AML-193 (cell line): ENCODE data around the gene VPS13D.

Experiments
- DNase-seq, 2 experiments: peaks; one replicate each; lab custom pipeline; 2025; lab: John Stamatoyannopoulos, UW

Gene VPS13D

DNA sequence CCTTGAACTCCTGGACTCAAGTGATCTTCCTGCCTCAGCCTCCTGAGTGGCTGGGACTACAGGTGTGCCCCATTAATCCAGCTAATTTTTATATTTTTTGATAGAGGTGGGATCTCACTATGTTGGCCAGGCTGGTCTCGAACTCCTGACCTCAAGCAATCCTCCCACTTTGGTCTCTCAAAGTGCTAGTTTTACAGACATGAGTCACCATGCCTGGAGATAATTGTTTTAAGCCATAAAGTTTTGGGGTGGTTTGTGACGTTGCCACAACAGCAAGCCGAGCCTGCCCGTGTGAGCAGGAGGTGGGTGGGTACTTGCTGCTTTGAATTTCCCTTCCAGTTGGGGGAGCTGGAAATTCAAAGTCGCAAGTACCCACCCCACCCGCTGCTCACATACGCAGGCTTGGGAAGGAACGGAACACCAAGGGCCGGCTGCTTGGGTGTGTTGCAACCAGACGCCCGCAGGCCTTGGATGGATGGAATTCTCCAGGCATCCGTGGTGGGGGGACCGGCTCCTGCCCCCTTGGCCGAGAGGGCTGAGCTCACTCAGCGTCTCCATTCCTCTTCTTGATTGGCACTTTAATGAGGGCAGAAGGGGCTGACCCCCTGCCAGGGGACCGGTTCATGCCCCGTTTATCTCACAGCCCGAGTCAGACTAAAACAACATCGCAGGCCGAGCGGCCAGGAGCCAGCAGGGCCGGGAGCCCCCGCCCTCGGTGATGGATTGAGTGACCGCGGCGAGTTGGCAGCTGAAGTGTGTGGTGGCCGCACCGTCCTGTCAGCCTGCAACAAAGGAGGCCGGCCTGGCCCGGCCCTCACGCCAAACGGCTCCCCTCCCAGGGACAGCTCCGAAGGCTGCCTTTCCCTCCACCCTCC is 310.1 kb downstream of the VPS13D start:
- no peak for DNase-seq

DNA sequence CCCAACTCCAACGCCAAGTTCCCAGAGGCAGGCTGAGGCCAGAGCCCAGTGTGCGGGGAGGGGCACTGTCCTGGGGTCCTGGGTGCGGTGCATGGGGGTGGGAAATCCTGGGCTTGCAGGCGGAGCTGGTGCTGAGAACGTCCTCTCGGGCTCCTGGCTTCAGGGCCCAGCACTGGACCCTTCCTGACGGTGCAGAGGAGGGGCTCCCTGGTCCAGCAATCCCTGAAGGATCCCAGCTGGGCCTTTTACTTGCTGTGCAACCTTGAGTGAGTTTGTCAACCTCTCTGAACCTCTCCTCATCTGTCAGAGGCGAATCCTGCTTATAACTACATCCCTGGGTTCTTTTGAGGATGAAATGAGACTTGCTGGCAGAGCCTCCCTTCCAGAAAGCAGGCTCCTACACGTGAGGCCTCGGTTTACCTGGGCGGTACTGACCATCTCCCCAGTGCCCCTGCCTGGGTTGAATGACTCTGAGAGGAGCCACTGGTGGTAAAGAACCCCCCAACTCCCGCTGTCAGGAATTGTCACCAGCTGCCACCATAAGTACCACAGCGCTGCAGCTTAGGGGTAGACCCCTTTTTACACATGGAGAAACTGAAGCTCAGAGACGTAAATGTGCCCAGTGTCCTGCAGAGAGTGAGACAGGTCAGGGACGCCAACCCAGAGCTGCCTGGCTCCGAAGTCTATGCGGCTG is 310.9 kb downstream of the VPS13D start:
- no peak for DNase-seq

DNA sequence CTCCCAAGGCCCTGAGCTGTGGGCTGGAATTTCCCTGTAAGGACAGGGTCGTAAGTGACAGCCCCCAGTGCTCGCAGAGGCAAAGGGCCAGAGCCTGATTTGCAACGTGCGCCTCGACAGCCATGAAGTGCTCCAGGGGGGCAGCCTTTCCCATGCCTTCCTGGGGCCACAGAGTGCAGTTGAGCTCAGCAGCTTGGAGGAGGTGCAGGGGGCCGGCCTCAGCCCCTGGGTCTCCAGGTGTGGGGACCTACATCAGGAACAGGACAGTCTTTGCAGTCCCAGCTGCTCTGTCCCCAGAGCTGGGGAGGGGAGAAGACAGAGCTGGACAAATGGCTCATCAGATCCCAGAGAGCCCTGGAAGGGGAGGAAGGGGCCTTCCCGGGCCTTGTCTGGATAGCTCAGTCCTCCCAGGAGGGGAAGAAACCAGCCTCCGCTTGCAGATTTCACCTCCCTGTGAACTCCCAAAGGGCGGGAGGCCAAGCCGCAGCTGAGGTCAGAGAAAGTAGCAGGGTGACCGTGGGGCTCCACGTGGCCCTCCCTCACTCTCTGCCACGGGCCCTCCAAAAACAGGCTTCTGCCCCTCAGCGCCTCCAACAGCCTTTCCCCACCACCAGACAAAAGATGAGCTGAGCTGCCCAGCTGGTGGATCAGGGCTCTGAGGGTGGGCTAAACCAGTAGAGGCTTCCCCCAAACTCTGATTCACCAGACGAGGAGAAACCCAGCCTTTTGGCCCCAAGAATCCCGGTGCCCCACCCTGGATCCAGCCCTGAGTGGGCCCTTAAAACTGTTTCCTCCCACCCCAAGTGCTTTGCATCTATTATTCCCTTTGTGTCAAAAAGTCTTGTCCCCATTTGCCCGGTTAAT is 311.7 kb downstream of the VPS13D start:
- DNase-seq, result no peak

DNA sequence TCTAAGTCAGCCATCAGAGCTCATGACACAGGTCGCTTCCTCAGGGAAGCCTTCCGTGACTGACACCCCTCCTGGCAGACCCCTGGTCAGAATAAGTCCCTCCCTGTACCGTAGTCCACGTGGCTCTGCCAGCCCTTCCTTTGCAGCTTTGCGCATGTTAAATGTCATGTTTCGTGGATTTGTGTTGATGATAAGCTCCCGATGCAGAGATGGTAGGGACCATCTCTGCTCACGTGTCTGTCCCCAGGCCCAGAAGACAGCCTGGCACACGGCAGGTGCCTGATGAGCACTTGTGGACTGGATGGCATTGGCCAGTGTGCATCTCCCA is 312.3 kb downstream of the VPS13D start:
- no peak for DNase-seq

DNA sequence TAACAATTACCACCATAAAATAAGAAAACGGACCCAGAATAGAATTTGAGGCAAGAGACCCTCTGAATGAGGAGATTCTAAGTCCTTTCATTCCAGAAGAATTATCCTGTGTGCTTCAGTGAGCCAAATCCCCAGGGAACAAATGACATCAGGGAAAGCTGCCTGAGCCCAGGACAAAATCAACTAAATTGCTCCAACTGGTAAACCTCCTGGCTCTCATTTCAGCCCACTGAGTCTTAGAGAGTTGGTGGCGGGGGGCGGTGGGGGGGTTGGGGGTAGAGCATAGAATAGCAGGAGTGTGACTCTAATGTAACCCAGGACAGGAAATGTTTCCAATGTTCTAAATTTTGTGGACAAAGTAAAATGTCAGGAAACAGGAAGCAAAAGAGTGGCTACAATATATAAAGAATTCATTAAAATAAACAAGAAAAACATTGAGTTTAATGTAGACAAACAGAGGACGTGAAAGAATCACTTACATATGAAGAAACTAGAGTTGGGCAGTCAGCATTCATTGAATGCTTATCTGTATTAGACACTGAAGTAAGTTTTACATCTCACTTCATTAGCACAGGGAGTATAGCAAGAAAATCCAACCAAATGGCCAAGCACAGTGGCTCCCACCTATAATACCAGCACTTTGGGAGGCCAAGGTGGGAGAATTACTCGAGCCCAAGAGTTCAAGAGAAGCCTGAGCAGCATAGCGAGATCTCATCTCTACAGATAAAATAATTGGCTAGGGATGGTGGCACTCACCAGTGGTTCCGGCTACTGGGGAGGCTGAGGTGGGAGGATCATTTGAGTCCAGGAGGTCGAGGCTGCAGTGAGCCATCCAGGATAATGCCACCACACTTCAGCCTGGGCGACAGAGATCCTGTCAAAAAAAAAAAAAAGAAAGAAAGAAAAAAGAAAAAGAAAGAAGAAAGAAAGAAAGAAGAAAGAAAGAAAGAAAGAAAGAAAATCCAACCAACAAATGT is 313.1 kb downstream of the VPS13D start:
- DNase-seq, result no peak

GRCh38 chr1:12543740-12544154 is 313.9 kb downstream of the VPS13D start:
- DNase-seq, result no peak

GRCh38 chr1:12544357-12544756 is 314.5 kb downstream of the VPS13D start:
- no peak for DNase-seq

GRCh38 chr1:12544992-12545391 is 315.2 kb downstream of the VPS13D start:
- DNase-seq, result no peak

DNA sequence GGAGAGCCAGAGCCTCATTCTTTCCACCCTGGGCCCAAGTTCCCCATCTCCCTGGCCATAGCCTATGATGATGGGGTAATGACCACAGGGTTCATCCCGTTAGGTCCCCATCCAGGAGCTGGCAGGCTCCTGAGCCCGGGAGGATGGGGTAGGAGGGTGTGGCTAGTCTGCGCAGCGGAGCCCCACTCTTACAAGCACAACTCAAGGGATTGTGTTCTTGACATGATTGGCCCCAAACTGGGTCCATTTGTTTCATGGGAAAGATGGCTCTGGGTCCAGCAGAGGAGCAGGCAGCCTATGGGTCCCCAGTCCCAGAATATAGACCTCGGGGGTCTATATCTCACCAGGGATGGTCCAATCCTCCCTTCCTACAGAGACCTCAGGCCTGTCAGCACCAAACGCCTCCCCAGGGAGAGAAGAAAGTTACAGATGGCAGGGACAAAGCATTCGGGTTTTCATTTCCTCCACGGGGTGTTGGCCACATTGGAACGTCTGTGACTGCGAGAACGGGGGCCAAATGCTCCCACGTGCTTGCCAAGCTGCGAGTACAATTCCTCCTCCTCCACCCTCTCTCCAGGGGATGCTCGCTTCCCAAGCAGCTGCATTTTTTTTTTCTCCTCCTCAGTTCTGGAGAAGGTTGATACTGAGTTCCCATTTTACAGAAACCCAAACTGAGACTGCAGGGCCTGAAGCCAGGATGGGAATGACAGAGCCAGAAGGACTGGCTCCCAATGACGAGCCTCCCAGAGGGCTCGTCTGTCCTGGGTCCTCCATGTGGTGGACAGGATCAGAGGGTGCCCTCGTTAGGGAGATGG is 317.1 kb downstream of the VPS13D start:
- no peak for DNase-seq

DNA sequence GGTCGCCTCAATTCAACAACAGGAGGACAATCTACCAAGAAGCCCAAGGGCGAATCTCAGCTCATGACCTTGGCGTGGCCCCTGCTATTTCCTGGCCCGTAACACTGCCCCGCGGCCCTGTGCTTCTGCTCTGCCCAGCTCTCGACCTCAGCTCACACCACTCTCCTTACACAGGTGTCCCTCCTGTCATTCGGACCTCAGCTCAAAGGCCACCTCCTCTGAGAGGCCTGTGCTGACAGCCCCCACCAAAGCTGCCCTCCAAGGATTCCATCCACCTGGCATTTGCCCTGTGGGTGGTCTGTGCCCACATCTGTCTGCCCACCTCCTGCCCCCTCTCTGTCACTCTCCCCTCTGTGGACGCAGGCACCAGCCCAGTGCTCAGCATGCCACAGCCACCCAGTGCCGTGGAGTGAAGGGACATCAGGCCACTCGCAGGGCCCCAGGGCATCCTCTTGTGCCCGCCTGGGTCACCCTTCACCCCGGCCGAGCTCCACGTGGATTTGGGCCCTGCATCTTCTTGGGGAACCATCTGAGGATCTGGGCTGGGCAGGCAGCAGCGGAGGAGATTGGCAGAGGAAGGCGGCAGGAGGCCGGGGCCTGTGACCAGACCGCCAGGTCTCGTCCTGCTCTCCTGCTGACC is 317.9 kb downstream of the VPS13D start:
- no peak for DNase-seq

GRCh38 chr1:12548279-12548972 is 318.6 kb downstream of the VPS13D start:
- no peak for DNase-seq

- DNase-seq, result no peak
Measured at GRCh38 chr1:12548973-12549459, 319.2 kb downstream of the VPS13D start.

- no peak for DNase-seq
Measured at GRCh38 chr1:12549460-12550349, 319.9 kb downstream of the VPS13D start.

GRCh38 chr1:12551584-12551983 is 321.8 kb downstream of the VPS13D start:
- DNase-seq, result no peak

- no peak for DNase-seq
Measured at GRCh38 chr1:12552111-12552888, 322.5 kb downstream of the VPS13D start.

DNA sequence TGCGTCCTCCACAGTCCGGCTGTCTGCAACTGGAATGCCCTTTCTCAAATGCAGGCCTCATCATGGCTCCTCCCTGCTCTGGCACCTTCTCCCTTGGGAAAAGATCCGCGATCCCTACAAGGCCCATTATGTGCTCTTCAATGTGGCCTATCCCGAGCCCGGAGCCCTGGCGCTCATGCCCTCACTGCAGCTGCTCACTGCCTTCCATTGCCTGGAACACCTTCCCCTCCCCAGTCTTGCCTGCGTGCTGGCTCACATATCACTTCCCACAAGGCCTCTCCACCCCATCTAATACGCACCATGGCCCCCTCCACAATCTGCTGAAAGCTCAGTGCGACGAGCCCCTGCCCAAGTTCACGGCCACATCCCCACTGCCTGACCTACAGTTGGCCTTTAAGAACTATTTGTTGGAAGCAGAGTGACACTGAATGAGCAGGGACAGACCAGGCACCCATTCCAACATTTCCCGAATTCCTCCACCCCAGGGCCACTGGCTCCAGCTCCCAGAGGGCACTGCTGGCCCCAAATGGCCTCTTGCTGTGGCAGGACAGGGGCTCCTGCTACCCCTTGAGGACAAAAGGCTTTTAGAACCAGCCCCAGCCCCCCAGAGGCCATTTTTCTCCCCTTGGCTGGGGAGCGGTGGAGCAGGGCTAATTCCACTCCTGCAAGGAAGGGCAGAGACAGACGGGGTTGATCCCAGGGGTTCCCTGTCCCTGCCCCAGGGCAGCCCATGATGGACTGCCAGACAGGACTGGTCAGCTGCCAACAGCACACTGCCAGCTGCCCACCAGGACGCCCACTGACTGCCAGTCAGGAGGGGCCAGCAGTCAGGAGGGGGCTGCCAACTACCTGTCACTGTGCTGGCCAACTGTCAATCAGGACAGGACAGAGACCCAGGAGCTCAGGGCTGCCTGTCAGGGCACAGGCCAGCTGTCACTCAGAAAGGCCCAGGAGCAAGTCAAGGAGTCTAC is 323.4 kb downstream of the VPS13D start:
- no peak for DNase-seq
